ENCODE data around the gene CYP4F3. TPM values are rescaled to one million over a fixed set of nuclear protein-coding genes. Genes with fewer than 3 reads are reported as not detected.
A peak's percentile ranks its signal among the peaks of the same experiment; 100 is the strongest.

The CYP4F3 gene
- polyA plus RNA-seq, 3 donors, result 0.56 to 1.2 (median 0.92) TPM

DNA sequence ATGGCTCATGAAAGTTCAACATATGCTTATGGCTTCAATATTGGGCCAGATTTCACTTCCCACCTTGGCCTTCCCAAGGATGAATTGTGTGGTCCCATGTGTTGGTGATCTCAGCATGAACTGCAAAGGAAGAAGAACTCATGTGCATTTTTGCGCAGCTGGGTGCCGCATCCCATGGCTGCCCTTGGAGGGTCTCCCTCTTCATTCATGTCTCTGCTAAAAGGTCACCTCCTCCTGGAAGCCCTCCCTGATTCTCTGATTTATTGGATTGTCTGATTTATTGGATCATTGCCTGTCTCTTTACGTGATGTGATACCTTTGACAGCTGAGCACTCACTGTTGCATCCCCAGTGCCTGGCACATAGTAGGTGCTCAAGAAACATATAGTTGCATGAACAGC is 27.4 kb upstream of the CYP4F3 start:
- no peaks in the 10 kb centered on the region for H3K27me3 ChIP-seq (ENCODE audit: control insufficient read depth in 2 of 2, insufficient read depth in 2 of 2, low read length in 2 of 2)
- no peaks in the 10 kb centered on the region for H3K36me3 ChIP-seq (replicated peaks in 1 of 2; ENCODE audit: control insufficient read depth in 1 of 2, insufficient read depth in 2 of 2, low read length in 2 of 2)
- no peak for DNase-seq
- H3K79me2 ChIP-seq (ENCODE audit: insufficient read depth, low read length), result no peaks in the 10 kb centered on the region
- H3K36me3 Mint-ChIP-seq, result no peaks in the 10 kb centered on the region
- H3K9ac ChIP-seq (ENCODE audit: insufficient read depth, low read length, poor library complexity, severe bottlenecking), result no peak overlapping the region
- H3K4me2 ChIP-seq (replicated peaks; ENCODE audit: extremely low read depth, low read length, poor library complexity, severe bottlenecking), result no peak overlapping the region
- WGBS (ENCODE audit: insufficient coverage), result 80% methylated on average over 1 of the region's 3 CpGs
- H3K27me3 Mint-ChIP-seq (ENCODE audit: low read depth in 3 of 3), result peaks cover 12 to 15% (median 13%) of the 10 kb centered on the region in 3 donors
- peaks cover 25% of the 10 kb centered on the region for H3K4me1 Mint-ChIP-seq
- no peak overlapping the region for H2AFZ ChIP-seq (ENCODE audit: insufficient read depth, low read depth, low read length, poor library complexity, severe bottlenecking)
- peaks cover 0 to 1% (median 0%) of the 10 kb centered on the region in 7 donors for H3K9me3 Mint-ChIP-seq
- H3K4me3 ChIP-seq (replicated peaks in 1 of 3; ENCODE audit: low read depth in 2 of 3, low read length in 3 of 3), result no peak overlapping the region
- no peak overlapping the region for H3K4me3 Mint-ChIP-seq
- intact Hi-C loops (cut with micrococcal nuclease), result no loop called here
- no peak overlapping the region for H3K27ac ChIP-seq (ENCODE audit: low read depth in 1 of 2, low read length in 2 of 2)
- no peak overlapping the region for H3K27ac Mint-ChIP-seq
- no peaks in the 10 kb centered on the region for H3K9me3 ChIP-seq (replicated peaks in 1 of 2; ENCODE audit: control insufficient read depth in 1 of 2, insufficient read depth in 1 of 2, low read length in 2 of 2)
- no peaks in the 10 kb centered on the region for H4K20me1 ChIP-seq (ENCODE audit: insufficient read depth, low read length)
- H3K4me1 ChIP-seq (ENCODE audit: control insufficient read depth in 1 of 2, insufficient read depth in 2 of 2, low read length in 2 of 2), result no peaks in the 10 kb centered on the region
- TF ChIP-seq, protein P1, sequence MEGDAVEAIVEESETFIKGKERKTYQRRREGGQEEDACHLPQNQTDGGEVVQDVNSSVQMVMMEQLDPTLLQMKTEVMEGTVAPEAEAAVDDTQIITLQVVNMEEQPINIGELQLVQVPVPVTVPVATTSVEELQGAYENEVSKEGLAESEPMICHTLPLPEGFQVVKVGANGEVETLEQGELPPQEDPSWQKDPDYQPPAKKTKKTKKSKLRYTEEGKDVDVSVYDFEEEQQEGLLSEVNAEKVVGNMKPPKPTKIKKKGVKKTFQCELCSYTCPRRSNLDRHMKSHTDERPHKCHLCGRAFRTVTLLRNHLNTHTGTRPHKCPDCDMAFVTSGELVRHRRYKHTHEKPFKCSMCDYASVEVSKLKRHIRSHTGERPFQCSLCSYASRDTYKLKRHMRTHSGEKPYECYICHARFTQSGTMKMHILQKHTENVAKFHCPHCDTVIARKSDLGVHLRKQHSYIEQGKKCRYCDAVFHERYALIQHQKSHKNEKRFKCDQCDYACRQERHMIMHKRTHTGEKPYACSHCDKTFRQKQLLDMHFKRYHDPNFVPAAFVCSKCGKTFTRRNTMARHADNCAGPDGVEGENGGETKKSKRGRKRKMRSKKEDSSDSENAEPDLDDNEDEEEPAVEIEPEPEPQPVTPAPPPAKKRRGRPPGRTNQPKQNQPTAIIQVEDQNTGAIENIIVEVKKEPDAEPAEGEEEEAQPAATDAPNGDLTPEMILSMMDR (IDR thresholded peaks at IDR 0.05), result no peak

DNA sequence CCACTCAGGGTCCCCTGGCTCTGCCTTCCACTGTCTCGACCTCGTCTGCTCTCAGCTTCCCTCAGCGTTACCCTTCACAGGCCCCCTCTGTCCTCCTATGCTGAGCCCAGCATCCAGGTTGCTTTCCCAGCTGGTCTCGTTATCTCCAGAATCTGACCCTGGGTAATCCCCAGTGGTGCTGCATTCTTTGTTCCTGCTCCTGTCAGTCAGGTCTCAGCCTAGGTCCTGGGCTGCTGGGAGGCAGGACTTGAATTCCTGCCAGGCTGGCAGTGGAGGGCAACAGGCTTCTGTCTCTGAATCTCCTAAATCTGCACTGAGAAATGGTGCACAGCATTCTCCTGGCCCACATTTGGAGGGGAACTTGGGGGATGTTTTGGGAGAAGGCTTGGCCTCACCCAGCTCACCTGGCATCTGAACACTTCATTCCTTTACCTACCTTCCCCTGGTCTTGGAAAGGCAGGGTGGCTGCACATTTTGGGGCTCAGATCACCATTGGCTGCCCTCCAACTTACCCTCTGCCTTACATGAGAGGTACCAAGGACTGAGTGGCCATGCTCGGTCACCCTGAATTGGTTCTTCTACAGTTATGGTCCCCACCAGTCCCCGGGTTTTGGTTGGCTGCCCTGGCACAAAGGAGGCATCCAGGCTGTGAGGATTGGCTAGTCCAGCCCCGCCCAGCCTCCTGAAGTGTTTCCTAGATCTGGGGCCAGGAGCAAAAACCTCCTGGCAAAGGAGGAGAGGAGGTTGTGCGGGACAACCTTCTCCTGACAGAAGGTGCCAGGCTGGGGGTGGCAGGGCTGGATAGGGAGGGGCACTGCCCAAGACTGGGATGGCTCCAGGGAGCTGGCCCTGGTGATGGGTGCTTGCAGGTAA is 26.0 kb upstream of the CYP4F3 start, which contains the start of gene CYP4F8:
Gene CYP4F8, plus strand, starts transcription at position 712 of the 873 bp plus-strand sequence. CDS start 399 bp downstream, outside the sequence.
- Mint-ChIP-seq H3K36me3 (no peaks in the 10 kb centered on the region), H3K27me3 (ENCODE audit: low read depth in 3 of 3) (peaks cover 12 to 15% (median 13%) of the 10 kb centered on the region in 3 donors), H3K4me1 (peaks cover 20% of the 10 kb centered on the region), H3K9me3 (peaks cover 0 to 1% (median 0%) of the 10 kb centered on the region in 7 donors), H3K4me3 (no peak within 1 kb of the TSS), H3K27ac (peak within 1 kb of the TSS in 3 of 7 donors; percentile 21 to 52 (median 32))
- Histone ChIP-seq H3K79me2 (ENCODE audit: insufficient read depth, low read length) (no peaks in the 10 kb centered on the region), H3K4me2 (replicated peaks; ENCODE audit: extremely low read depth, low read length, poor library complexity, severe bottlenecking) (no peak within 1 kb of the TSS), H3K9ac (ENCODE audit: insufficient read depth, low read length, poor library complexity, severe bottlenecking) (no peak within 1 kb of the TSS), H3K9me3 (replicated peaks in 1 of 2; ENCODE audit: control insufficient read depth in 1 of 2, insufficient read depth in 1 of 2, low read length in 2 of 2) (no peaks in the 10 kb centered on the region), H3K36me3 (replicated peaks in 1 of 2; ENCODE audit: control insufficient read depth in 1 of 2, insufficient read depth in 2 of 2, low read length in 2 of 2) (no peaks in the 10 kb centered on the region), H3K4me1 (ENCODE audit: control insufficient read depth in 1 of 2, insufficient read depth in 2 of 2, low read length in 2 of 2) (no peaks in the 10 kb centered on the region), H3K4me3 (replicated peaks in 1 of 3; ENCODE audit: low read depth in 2 of 3, low read length in 3 of 3) (no peak within 1 kb of the TSS), H4K20me1 (ENCODE audit: insufficient read depth, low read length) (no peaks in the 10 kb centered on the region), H2AFZ (ENCODE audit: insufficient read depth, low read depth, low read length, poor library complexity, severe bottlenecking) (no peak within 1 kb of the TSS), H3K27me3 (ENCODE audit: control insufficient read depth in 2 of 2, insufficient read depth in 2 of 2, low read length in 2 of 2) (no peaks in the 10 kb centered on the region), H3K27ac (ENCODE audit: low read depth in 1 of 2, low read length in 2 of 2) (no peak within 1 kb of the TSS)
- no peak for DNase-seq
- 71% methylated on average over 7 of the region's 8 CpGs for WGBS (ENCODE audit: insufficient coverage)
- intact Hi-C loops (cut with micrococcal nuclease), result no loop called here
- TF ChIP-seq, protein P1 (IDR thresholded peaks at IDR 0.05), result no peak

Data from CD14-positive monocyte (primary cell).